SH-SY5Y (cell line): ENCODE results near the gene SERINC5.

Source experiments
- GATA2 ChIP-seq: IDR thresholded peaks from 2 replicates; pipeline ENCODE4 v1.6.1; 2011; ENCODE audit warnings: mild to moderate bottlenecking, low read depth, low read length
- GATA3 ChIP-seq: IDR thresholded peaks from 2 replicates; pipeline ENCODE4 v1.6.1; 2011; ENCODE audit warnings: low read depth, mild to moderate bottlenecking, low read length, moderate library complexity

DNA sequence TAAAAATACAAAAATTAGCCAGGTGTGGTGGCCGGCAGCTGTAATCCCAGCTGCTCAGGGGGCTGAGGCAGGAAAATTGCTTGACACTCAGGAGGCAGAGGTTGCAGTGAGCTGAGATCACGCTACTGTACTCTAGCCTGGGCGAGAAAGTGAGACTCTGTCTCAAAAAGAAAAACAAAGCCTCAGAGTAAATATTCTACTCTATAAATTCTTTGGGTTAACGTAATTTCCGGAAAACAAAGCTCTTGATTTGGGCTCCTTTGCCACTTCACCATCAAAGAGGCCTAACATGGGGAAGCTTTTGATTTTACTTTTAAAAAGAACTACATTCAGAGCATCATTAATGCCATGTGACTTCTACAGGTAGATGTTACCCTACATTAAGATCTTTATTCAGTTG lies 103.1 kb downstream of the SERINC5 start:
- no peak for TF ChIP-seq GATA2
- TF ChIP-seq GATA3 = no peak
